Fibroblast of lung (primary cell): ENCODE data around the gene PPFIA2. TPM values are rescaled to one million over a fixed set of nuclear protein-coding genes. Genes with fewer than 3 reads are reported as not detected.

ENCODE experiments used
- DNase-seq, 2 donors: peaks; one replicate each; pipeline versions ENCODE4 v3.0.0 to v3.0.0-alpha.2; 2010; ENCODE audit warnings: low read depth in 2 of 2
- H2AFZ ChIP-seq: 2 replicates; pipeline ENCODE4 v1.5.1; 2012; ENCODE audit warnings: low read length, control low read depth, inconsistent platforms
- H3K27ac ChIP-seq: 2 replicates; pipeline ENCODE4 v1.5.1; 2011; ENCODE audit warnings: low read length, control low read depth; ENCODE audit not compliant: insufficient read depth
- H3K27me3 ChIP-seq: 2 replicates; pipeline ENCODE4 v1.5.1; 2011; ENCODE audit warnings: mild to moderate bottlenecking, low read length; ENCODE audit not compliant: control insufficient read depth, insufficient read depth
- H3K36me3 ChIP-seq: 2 replicates; pipeline ENCODE4 v1.5.1; 2011; ENCODE audit warnings: low read length; ENCODE audit not compliant: control insufficient read depth, insufficient read depth
- H3K4me1 ChIP-seq: 2 replicates; pipeline ENCODE4 v1.5.1; 2011; ENCODE audit warnings: low read length; ENCODE audit not compliant: control insufficient read depth, insufficient read depth; ENCODE audit errors: extremely low read depth
- H3K4me2 ChIP-seq: 2 replicates; pipeline ENCODE4 v1.5.1; 2011; ENCODE audit warnings: low read length, control low read depth; ENCODE audit not compliant: insufficient read depth; ENCODE audit errors: extremely low read depth
- H3K4me3 ChIP-seq, 4 experiments: fragments of 200-600 bp in 1 of 4; sonication (generic) in 1 of 4; replicated peaks in 1 of 4; 2 replicates each; pipeline ENCODE4 v1.5.1; 2011 to 2016; ENCODE audit warnings: low read length in 4 of 4, low read depth in 3 of 4, mild to moderate bottlenecking in 3 of 4, control low read depth in 2 of 4, inconsistent platforms in 1 of 4, mixed read lengths in 1 of 4; ENCODE audit not compliant: insufficient read depth in 1 of 4; ENCODE audit errors: control extremely low read depth in 1 of 4
- H3K79me2 ChIP-seq: 2 replicates; pipeline ENCODE4 v1.5.1; 2012; ENCODE audit warnings: mild to moderate bottlenecking, low read length, inconsistent platforms; ENCODE audit not compliant: control insufficient read depth, insufficient read depth
- H3K9ac ChIP-seq: 2 replicates; pipeline ENCODE4 v1.5.1; 2011; ENCODE audit warnings: mild to moderate bottlenecking, low read length, control low read depth; ENCODE audit not compliant: insufficient read depth
- H3K9me3 ChIP-seq: 2 replicates; pipeline ENCODE4 v1.5.1; 2012; ENCODE audit warnings: low read depth, low read length; ENCODE audit not compliant: control insufficient read depth, insufficient read depth
- H4K20me1 ChIP-seq: 2 replicates; pipeline ENCODE4 v1.5.1; 2011; ENCODE audit warnings: low read length; ENCODE audit not compliant: control insufficient read depth, insufficient read depth; ENCODE audit errors: extremely low read depth
- EZH2 ChIP-seq: IDR thresholded peaks from 2 replicates; pipeline ENCODE4 v1.5.1; 2012; ENCODE audit warnings: low read length, control low read depth, mild to moderate bottlenecking; ENCODE audit errors: missing control alignments
- polyA plus RNA-seq, 2 donors: library from polyadenylated mRNA; depleted of rRNA in 1 of 2; stranded (reverse) in 1 of 2; unstranded in 1 of 2; fragments of >200 nt; gene quantifications; 2 replicates each; pipeline ENCODE4 v1.2.1, GENCODE V29; 2011 to 2012; ENCODE audit warnings: missing spikeins in 1 of 2
- total RNA-seq: library from RNA; depleted of rRNA; stranded (reverse); fragments of >200 nt; gene quantifications from 2 replicates; pipeline ENCODE4 v1.2.1, GENCODE V29; 2014
- TF ChIP-seq, protein P1 (sequence below), 2 donors: IDR thresholded peaks in 1 of 2; conservative IDR thresholded peaks in 1 of 2; 1 replicate in 1 of 2; 2 replicates in 1 of 2; pipeline ENCODE4 v1.5.1; 2011 to 2012; ENCODE audit warnings: low read length in 2 of 2, control low read depth in 1 of 2, inconsistent platforms in 1 of 2, low read depth in 1 of 2, mild to moderate bottlenecking in 1 of 2

PPFIA2 gene
- total and polyA plus RNA-seq, 2 donors (not counting 1 experiment from before 2014, with no cell fraction given), result 0.54 to 2.1 TPM

GRCh38 chr12:81518638-81519037 lies 240.5 kb downstream of the PPFIA2 start:
- Histone ChIP-seq H2AFZ (no peak overlapping the region), H3K27ac (no peak overlapping the region), H3K9ac (no peak overlapping the region), H3K27me3 (no peaks in the 10 kb centered on the region), H3K36me3 (no peaks in the 10 kb centered on the region), H3K9me3 (no peaks in the 10 kb centered on the region), H3K4me3 (no peak overlapping the region), H3K4me1 (no peaks in the 10 kb centered on the region), H4K20me1 (no peaks in the 10 kb centered on the region), H3K4me2 (no peak overlapping the region), H3K79me2 (no peaks in the 10 kb centered on the region)
- no peak for DNase-seq
- no peak for TF ChIP-seq EZH2
- TF ChIP-seq, protein P1, sequence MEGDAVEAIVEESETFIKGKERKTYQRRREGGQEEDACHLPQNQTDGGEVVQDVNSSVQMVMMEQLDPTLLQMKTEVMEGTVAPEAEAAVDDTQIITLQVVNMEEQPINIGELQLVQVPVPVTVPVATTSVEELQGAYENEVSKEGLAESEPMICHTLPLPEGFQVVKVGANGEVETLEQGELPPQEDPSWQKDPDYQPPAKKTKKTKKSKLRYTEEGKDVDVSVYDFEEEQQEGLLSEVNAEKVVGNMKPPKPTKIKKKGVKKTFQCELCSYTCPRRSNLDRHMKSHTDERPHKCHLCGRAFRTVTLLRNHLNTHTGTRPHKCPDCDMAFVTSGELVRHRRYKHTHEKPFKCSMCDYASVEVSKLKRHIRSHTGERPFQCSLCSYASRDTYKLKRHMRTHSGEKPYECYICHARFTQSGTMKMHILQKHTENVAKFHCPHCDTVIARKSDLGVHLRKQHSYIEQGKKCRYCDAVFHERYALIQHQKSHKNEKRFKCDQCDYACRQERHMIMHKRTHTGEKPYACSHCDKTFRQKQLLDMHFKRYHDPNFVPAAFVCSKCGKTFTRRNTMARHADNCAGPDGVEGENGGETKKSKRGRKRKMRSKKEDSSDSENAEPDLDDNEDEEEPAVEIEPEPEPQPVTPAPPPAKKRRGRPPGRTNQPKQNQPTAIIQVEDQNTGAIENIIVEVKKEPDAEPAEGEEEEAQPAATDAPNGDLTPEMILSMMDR (conservative IDR thresholded peaks at IDR 0.05 in 1 of 2, IDR thresholded peaks at IDR 0.05 in 1 of 2; ENCODE audit: low read depth in 1 of 2, low read length in 2 of 2), result no peak

DNA sequence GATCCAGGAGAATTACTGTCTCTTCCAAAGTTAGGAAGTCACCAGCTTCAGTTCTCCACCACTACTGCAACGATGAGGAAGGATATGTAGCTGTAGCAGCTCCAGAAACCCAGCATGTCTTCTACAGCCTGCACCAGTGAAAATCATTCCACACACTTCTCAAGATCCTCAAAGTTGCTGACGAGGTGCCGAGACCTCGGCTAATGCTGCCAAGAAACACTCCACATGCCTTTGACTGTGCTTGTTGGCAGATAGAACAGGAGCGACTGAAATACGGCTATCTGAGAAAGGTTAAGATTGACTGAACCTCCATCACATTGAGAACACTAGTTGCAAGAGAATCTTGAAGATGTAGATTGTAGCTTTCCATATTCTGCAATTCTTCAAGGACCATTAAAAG lies 241.9 kb downstream of the PPFIA2 start:
- Histone ChIP-seq H3K4me3 (no peak overlapping the region), H3K9me3 (no peaks in the 10 kb centered on the region), H3K27me3 (no peaks in the 10 kb centered on the region), H3K9ac (no peak overlapping the region), H3K27ac (no peak overlapping the region), H3K4me1 (no peaks in the 10 kb centered on the region), H3K4me2 (no peak overlapping the region), H3K36me3 (no peaks in the 10 kb centered on the region), H4K20me1 (no peaks in the 10 kb centered on the region), H3K79me2 (no peaks in the 10 kb centered on the region), H2AFZ (no peak overlapping the region)
- DNase-seq, result no peak
- no peak for TF ChIP-seq EZH2
- TF ChIP-seq, protein P1 (conservative IDR thresholded peaks at IDR 0.05 in 1 of 2, IDR thresholded peaks at IDR 0.05 in 1 of 2; ENCODE audit: low read depth in 1 of 2, low read length in 2 of 2), result no peak

DNA sequence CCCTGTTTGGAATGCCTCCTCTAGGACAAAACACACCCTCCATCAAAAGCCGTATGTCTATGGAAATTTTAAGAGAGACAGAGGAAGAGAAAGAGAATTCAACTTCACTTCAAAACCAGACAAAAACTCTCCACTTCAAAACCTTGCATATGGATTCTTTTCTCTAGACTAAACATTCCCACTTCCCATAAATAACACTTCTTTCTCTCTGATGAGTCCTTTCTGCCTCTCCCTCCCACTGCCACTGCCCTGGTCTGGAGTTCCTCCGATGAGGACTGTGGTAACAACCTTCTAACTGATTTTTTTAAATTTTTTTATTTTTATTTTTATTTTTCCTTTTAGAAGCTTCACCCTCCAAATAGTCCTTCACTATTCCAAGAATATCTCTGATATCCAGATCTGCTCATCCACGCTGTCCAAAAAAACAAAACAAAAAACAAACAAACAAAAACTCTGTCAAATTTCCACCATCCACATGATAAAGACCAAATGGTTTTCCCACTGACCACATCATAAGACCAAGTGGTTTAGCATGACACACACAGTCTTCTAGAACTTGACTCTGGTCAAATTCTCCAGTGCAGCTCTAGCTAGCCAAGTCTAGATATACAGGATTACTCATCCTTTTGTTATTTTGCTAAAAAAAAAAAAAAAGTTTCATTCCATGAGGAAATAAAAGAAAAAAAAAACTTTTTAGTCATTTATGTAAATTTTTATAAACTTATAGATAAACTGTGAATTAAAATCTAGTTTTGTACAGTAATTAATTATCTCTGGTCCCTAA lies 256.0 kb downstream of the PPFIA2 start:
- Histone ChIP-seq H3K4me1 (no peaks in the 10 kb centered on the region), H3K9ac (no peak overlapping the region), H3K27me3 (no peaks in the 10 kb centered on the region), H3K9me3 (no peaks in the 10 kb centered on the region), H2AFZ (no peak overlapping the region), H3K4me2 (no peak overlapping the region), H3K4me3 (no peak overlapping the region), H3K79me2 (no peaks in the 10 kb centered on the region), H3K36me3 (no peaks in the 10 kb centered on the region), H4K20me1 (no peaks in the 10 kb centered on the region), H3K27ac (no peak overlapping the region)
- TF ChIP-seq EZH2, result no peak
- TF ChIP-seq, protein P1 (conservative IDR thresholded peaks at IDR 0.05 in 1 of 2, IDR thresholded peaks at IDR 0.05 in 1 of 2; ENCODE audit: low read depth in 1 of 2, low read length in 2 of 2), result no peak
- DNase-seq, result peak; percentile 79 to 98
